ENCODE data around the gene KANK2.

- TF ChIP-seq CTCF (IDR thresholded peaks at IDR 0.05; ENCODE audit: insufficient read depth, low read length) (peak; percentile 76), GABPA (IDR thresholded peaks at IDR 0.05; ENCODE audit: low read depth) (no peak), POLR2AphosphoS5 (IDR thresholded peaks at IDR 0.05; ENCODE audit: low read depth) (no peak), SPI1 (IDR thresholded peaks at IDR 0.05; ENCODE audit: borderline replicate concordance, low read depth) (no peak), REST (IDR thresholded peaks at IDR 0.05; ENCODE audit: insufficient replicate concordance, low read depth) (no peak)
Observed at GRCh38 chr19:11242864-11243797, 45.8 kb upstream of the KANK2 start.
